Measurements from ENCODE around the gene NTN4. TPM values are rescaled to one million over a fixed set of nuclear protein-coding genes. Genes with fewer than 3 reads are reported as not detected.

The NTN4 gene
- total and polyA plus RNA-seq, 12 donors: 10.1 to 62.5 (median 42.4) TPM

DNA sequence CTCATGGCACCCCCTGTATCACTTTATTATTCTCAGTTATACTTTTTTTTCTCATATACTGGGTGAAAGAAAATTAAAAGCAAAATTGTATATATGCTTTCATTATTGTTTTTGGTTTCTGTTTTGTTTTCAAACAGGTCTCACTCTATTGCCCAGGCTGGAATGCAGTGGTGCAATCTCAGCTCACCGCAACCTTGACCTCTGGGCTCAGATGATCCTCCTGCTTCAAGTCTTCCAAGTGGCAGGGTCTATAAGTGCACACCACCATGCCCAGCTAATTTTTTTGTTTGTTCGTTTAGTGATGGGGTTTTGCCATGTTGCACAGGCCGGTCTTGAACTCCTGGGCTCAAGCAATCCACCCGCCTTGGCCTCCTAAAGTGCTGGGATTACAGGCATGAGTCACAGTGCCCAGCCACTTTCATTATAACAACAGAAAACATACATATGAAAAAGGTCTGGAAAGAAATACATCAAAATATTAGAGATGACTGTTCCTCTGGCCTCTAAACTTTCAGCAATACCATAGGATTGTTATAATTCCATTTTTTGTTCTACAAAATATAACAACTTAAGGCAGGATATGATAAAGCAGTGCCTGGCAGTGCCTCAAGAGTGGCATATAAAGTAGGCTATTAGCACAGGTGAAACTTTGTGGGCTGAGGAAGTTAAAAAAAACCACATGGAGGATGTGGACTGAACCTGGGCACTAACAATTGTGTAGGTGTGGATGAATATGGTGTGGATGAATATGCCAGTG is 5.8 kb upstream of the NTN4 start:
- peak in 2 of 7 donors; percentile 22 to 26 for DNase-seq
- no peaks in the 10 kb centered on the region for H3K36me3 ChIP-seq (replicated peaks in 1 of 2)
- H3K4me3 ChIP-seq: no peak overlapping the region
- H3K9me3 ChIP-seq (replicated peaks in 1 of 3): no peaks in the 10 kb centered on the region
- H3K4me1 ChIP-seq (replicated peaks in 1 of 2): peaks cover 0 to 2% of the 10 kb centered on the region in 2 donors
- intact Hi-C loops (cut with DNase I): no loop called here
- no peaks in the 10 kb centered on the region for H3K27me3 ChIP-seq
- H3K27ac ChIP-seq: no peak overlapping the region
- 87 to 90% (median 89%) methylated on average over 4 of the region's 4 CpGs for WGBS, 4 donors
- TF ChIP-seq POLR2A (IDR thresholded peaks at IDR 0.05) (no peak), CTCF (IDR thresholded peaks at IDR 0.05) (no peak)

DNA sequence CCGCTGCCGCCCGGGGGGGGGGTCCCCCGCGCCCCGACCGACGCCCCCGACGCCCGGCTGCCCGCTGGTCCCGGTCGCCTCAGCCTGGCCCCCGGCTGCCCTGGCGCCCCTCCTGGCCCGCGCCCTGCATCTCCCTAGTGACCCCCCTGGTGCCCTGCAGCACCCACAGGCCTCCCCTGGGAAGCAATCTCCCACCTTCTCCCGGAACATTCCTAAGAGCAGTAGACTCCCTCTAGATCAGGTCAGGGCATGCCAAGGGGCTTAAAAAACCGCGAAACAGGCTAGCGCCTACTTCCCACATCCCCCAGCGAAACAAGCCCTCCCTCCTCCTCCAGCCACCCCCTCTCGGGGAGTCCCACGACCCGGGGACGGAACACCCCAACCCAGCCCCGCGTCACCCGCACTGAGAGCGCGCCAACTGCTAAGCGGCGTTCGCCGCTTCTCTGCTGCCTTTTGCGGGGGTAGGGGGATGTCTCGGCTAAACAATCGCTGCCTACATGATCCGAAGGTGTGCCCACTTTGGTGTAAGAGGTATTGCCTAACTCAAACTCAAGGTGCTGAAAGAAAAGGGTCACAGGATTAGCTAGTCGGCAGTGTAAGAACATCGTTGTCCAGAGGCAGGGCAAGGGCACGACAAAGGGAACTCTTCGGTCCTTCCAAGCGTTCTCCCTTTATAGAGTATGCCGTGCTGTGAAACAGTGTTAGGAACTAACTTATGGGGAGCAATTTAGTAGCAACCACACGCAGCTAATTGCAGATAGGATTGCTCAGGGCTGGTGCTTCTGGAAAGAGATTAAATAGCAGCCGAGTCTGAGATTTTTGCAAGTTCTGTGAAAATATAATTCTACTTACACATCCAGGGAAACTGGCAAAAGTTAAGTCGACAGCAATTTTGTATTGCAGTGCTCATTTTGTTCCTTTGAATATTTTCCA is 619 bp upstream of the NTN4 start:
- Histone ChIP-seq H3K4me1 (replicated peaks in 1 of 2) (peaks cover 9 to 29% of the 10 kb centered on the region in 2 donors), H3K4me3 (peak overlapping the region; percentile 4 to 77 (median 62)), H3K9me3 (replicated peaks in 1 of 3) (no peaks in the 10 kb centered on the region), H3K27me3 (no peaks in the 10 kb centered on the region), H3K36me3 (replicated peaks in 1 of 2) (peaks cover 0 to 3% of the 10 kb centered on the region in 2 donors), H3K27ac (peak overlapping the region in 3 of 5 donors; percentile 69 to 81 (median 79))
- DNase-seq: peak; percentile 20 to 53 (median 34)
- intact Hi-C loops (cut with DNase I): no loop called here
- 2 to 5% (median 4%) methylated on average over 12 to 49 of the region's 49 CpGs for WGBS, 4 donors
- TF ChIP-seq CTCF (IDR thresholded peaks at IDR 0.05): no peak
- TF ChIP-seq POLR2A (IDR thresholded peaks at IDR 0.05): peak in 1 of 2 donors; percentile 28

GRCh38 chr12:95789126-95790032 is 1.2 kb downstream of the NTN4 start:
- intact Hi-C loops (cut with DNase I): no loop called here
- Histone ChIP-seq H3K4me3 (peak overlapping the region; percentile 56 to 77 (median 66)), H3K27me3 (no peaks in the 10 kb centered on the region), H3K9me3 (replicated peaks in 1 of 3) (no peaks in the 10 kb centered on the region), H3K4me1 (replicated peaks in 1 of 2) (peaks cover 9 to 41% of the 10 kb centered on the region in 2 donors), H3K27ac (peak overlapping the region in 3 of 5 donors; percentile 69 to 81 (median 79)), H3K36me3 (replicated peaks in 1 of 2) (peaks cover 0 to 3% of the 10 kb centered on the region in 2 donors)
- DNase-seq: peak; percentile 24 to 55 (median 44)
- WGBS, 4 donors: 8 to 15% (median 10%) methylated on average over 25 to 39 of the region's 39 CpGs
- TF ChIP-seq CTCF (IDR thresholded peaks at IDR 0.05): peak in 1 of 6 experiments; percentile 2
- TF ChIP-seq POLR2A (IDR thresholded peaks at IDR 0.05): no peak
